Measurements from ENCODE around the gene AADACL2.
"Not testable (repeated sequence)": the region's sequence is repeated elsewhere in the genome, so short reads cannot be mapped to it uniquely, and the experiment has no call there.

AADACL2 gene

DNA sequence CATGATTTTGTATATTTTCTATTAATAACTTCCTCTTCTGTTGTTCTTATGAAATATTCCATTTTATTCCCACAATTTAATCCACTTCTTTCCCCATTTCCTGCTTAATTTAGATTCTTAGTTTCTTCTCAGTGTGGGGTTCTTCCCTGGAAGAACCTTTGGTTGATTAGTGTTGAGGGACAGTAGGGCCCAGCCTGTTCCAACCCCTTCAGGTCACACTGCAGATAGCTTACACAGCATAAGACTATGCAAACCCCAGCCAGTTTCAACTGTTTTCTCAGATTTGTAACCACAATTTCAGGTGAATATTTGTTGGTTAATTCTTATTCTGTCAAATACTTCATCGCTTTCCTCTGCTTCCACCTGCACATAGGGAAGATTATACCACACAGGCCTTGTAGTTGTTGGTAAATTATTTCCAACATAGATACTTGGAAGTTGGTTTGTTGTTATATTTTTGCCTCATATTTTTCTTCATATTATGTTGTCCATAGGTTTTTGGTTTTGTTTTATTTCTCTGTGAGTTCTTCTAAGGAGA is 34.7 kb downstream of the AADACL2 start:
- DNase-seq, result no peak

DNA sequence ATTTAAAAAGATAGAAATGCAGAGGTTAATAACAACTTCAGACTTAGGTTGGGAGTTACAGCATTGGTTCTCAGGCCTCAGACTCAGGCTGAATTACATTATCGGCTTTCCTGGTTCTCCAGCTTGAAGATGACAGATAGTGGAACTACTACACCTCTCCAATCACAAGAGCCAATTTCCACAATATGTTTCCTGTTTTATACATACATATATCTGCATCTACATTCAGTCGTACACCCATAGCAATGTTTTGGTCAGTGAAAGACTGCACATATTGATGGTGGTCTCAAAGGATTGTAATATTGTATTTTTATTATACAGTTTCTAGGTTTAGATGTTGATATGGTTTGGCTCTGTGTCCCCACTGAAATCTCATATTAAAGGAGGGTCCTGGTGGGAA is 35.4 kb downstream of the AADACL2 start:
- no peak for DNase-seq

DNA sequence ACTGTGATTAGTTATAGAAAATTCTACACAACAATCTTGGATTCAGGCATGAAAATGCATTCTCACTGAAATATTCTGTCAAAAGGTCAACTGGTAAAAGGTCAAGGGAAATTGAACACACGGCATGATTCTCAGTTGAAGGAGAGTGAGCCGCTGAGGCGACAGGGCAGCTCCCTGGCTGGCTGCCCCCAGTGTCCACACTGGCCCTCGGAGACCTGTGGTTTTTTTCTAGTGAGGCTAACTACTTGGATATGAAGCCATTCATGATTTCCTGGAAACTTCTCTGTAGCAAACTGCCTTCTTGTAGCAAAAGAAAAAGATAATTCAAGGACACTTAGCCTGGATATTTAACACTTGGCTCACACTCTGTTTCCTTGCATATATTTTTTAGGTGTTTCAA is 37.2 kb downstream of the AADACL2 start:
- no peak for DNase-seq

DNA sequence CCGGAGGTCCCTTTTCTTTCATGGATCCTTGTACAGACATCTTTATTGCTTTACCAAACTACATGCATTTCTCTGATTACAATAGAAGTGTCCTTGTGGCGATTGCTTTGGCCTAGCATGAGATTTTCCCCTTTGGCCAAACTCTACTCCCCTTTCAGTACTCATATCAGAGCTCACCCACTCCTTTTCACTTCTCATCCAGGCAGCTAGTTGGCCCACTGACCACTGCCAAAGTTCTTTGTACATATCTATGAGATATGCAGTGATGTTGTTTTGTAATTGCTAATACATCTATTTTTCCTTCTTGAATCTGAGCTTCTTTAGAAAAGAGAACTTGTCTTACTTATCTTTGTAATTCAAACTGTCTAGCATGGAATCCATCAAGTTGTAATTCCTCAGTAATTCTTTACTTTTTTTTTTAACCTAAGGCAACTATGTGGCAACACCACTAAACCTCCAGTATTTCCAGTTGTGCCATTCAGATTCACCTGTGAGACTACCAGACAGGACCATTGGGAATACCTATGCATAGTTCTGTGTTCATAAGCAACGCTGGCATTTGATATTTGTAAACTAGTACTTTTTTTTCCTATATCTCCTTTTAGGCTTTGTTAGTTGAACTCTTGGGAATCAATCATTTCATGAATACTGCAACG is 39.2 kb downstream of the AADACL2 start:
- no peak for DNase-seq

- DNase-seq, result no peak
Measured at GRCh38 chr3:151774235-151774634, 40.5 kb downstream of the AADACL2 start.

DNA sequence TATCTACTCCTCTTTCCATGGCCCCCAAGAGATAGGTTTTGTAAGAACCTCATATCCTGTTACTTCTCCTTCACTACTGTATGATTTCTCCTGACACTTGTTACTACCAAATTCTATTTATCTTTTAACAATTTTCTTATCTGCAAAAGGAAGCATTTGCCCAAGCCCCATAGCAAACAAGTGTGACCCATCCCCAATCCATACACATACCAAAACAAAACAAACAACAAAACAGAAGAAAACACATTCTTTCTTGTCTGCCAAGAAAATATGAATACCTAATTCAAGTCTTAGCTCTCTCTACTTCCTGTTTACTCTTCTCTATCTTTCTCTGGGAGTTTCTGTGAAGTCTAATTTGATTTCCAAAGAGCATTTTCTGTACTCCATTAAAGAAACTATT is 41.2 kb downstream of the AADACL2 start:
- DNase-seq, result no peak

DNA sequence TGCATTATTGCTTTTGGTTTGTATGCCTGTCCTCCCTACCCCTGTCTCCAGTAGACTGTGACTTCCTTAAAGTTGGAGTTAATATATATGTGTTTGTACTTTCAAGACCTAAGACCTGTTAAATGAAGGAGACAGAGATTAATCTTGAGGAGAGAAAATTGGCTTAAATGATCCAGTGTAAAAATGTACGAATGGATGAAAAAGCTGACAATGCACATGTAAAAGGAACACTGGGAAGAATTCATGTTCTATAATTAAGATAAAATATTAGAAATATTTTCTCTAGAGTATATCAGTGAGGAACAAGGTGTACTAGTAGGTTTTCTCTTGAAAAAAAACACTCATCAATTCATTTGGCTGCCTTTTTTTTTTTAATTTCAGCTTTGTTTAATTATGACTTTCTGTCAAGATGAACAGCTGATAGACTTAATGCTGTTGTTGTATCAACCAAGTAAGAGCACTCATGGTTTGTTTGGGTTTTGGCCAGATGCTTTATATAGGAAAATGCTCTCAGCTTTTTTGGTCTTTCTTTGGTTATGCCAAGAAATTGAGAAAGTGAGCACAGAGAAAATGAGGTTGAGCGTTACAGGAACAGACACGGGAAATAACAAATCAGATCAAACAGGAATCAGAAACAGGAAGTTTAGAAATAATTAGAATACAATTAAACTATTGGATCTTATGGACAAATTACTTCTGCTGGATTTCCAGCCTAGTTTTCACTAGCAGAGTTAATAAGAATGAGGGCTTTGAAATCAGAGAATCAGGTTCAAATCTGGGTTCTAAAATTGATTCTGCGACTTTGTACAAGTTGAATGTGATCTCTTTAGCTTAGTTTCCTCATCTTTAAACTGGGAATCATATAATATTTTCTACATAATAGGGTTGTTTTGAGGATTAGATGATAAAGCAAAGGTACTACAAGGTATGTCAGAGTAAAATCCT is 41.9 kb downstream of the AADACL2 start:
- no peak for DNase-seq

GRCh38 chr3:151776259-151776740 is 42.6 kb downstream of the AADACL2 start:
- DNase-seq, result no peak

DNA sequence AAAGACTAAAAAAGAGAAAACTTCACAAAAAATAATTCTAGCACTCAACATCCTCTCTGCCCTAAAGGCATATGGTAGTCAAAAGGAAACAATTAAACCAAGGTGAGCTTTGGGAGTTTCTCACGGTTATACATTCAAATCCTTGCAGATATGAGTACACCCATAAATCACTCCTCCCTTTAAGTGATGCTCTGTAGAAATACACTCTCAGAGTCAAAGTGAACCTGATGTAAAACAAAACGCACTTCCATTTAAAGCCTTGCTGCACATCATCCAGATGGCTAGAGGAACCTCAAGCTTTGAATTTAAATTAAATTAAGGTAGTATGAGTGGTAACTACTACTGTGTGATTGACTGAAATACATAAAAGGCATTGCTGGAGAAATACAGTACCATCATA is 44.2 kb downstream of the AADACL2 start:
- no peak for DNase-seq

DNA sequence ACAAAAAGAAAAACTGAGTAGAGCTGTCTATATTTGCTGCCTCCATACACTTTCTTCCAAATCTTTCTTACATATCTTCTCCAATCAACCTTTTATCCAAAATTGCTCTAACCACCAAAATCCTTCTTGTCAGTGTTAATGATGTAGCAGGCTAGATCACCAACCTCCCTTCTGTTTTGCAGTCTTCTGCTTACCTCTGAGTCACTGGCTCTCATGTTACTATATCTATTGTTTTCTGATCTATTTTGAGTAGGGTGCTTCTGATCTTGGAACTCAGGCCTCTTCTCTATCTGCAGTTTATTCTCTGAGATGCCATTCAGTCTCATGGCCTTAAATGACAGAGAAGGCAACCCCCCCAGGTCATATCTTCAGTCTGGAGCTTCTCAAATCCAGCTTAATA is 53.9 kb downstream of the AADACL2 start:
- no peak for DNase-seq

GRCh38 chr3:151788401-151788800 is 54.7 kb downstream of the AADACL2 start:
- no peak for DNase-seq

GRCh38 chr3:151789853-151790463 is 56.2 kb downstream of the AADACL2 start:
- DNase-seq, result no peak

- not testable (repeated sequence) for DNase-seq
Measured at GRCh38 chr3:151790763-151791162, 57.0 kb downstream of the AADACL2 start.

DNA sequence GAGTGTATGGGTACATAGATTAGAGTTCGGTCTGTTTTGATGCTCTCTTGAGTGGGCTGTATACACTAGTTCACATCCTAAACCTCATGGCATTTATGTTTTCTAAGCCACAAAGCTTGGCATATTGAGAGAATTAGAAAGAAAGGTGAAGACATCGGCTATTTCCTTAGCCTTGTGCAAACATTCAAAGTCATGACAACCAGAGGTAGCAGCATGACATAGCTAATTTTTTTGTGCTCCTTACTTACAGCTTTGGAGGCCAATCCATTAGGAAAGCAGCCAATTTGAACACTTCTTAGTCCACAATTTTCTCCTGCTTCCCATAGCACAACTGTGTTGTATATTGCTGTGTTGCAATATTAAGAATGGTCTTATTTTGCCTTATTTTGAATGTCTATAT is 58.7 kb downstream of the AADACL2 start:
- no peak for DNase-seq

DNA sequence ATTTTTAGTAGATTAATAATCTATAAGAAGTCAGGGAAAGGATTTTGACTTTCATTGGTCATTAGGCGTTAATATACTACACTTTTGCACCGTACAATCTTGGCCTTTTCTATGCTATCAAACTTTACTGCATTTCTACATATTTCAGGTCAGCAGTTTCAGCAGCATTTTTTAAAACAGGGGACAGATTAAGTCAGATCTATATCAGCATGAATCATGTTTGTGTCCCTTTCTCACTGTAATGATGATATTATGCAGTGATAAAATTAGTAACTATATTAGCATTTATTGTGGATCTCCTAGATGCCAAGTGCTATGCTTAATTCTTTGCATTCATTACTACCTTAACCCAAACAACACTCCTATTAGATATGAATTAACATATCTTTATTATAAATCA is 59.9 kb downstream of the AADACL2 start:
- no peak for DNase-seq

DNA sequence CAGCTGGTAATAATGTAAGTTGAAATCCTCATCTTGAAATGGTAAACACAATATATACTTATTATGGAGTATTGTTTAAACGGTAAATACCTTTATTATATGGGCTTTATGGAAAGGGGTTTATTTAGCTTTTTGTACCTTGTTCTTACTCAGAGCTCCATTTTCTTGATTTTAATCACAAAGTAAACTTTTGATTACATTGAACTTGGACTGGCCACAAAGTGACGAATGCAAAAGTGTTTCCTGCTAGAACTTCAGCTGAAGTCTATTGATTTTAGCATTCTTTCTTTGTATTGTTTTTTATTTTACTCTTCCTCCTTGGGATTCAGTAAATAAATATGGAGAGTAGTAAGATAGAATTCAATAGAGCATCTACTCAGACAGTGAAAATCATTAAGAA is 60.4 kb downstream of the AADACL2 start:
- DNase-seq, result no peak

DNA sequence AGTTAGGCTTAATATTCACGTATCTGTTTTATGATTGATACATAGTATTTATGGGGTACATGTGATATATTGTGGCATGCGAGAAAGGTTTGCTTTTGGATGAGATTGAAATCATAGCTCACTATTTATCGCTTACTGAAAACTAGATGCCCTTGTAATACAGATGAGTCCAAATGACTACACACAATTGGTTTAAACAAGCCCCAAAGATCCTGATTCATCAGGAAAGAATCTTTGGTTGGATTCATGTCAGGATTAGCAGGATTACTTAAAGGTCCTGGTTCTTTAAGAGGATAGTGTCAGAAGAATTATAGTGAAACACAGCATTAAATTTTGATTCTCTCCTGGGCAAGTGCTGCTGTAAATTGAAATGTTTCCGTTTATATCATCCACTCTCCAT is 61.5 kb downstream of the AADACL2 start:
- no peak for DNase-seq

DNA sequence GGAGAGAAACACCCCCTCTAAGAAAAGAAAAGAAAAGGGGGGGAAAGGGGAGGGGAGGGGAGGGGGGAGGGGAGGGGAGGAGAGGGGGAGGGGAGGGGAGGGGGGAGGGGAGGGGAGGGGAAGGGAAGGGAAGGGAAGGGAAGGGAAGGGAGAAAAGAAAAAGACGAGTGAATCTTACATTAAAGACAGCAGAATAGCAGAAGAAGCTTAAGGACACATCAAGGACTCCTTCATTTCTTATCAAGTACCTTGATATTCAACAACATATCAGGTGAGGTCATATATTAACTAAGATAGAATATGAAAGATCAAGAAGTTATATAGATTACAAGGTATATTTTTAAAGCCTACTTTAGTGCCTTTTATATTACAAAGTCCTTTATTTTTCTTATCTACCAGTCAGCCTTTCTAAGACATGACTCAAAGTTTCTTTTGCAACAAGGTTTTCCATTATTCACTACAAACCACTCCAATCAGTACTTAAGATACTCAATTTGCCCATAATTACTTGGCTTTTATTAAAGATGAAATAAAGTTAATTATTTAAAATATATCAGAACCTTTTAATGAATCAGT is 62.5 kb downstream of the AADACL2 start:
- DNase-seq, result no peak

DNA sequence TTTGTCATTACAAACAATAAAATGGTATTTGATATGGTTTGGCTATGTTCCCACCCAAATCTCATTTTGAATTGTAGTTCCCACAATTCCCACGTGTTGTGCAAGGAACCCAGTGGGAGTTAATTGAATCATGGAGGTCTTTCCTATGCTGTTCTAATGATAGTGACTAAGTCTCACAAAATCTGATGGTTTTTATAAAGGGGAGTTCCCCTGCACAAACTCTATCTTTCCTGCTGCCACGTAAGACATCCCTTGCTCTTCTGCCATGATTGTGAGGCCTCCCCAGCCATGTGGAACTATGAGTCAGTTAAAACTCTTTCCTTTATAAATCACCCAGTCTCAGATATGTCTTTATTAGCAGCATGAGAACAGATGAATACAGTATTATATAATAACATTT is 64.7 kb downstream of the AADACL2 start:
- DNase-seq, result no peak

GRCh38 chr3:151800431-151800830 is 66.7 kb downstream of the AADACL2 start:
- no peak for DNase-seq

- no peak for DNase-seq
Measured at GRCh38 chr3:151804267-151804666, 70.5 kb downstream of the AADACL2 start.

DNA sequence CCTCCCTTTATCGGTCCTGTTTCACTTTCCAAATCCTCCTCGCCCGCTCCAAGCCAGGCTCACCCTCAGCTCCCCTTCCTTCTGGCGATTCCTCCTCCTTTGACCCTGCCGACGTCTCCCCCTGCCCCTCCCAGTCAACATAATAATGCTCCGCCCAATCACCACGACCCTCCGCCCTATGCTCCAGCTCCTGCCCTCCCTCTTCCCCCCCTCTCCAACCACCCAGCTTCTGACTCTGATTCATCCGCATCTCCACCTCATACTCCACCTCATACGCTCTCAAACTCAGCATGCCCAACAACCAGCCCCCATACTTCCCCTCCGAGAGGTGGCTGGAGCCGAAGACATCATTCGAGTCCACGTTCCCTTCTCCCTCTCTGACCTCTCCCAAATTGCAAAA is 73.1 kb downstream of the AADACL2 start:
- no peak for DNase-seq
